ENCODE data around the gene AMOT. TPM values are rescaled to one million over a fixed set of nuclear protein-coding genes. Genes with fewer than 3 reads are reported as not detected.

AMOT gene
- total RNA-seq, 6 experiments from 2014 or later, result 2.9 to 9.6 (median 6.0) TPM

- ATAC-seq (no peak), DNase-seq (no peak)
- WGBS (ENCODE audit: insufficient coverage, low coverage, low lambda C conversion rate, missing lambda C conversion rate), result 51% methylated on average over 2 of the region's 2 CpGs
- intact Hi-C loops (cut with DNase I), result no loop called here
- Histone ChIP-seq H3K4me3 (no peak overlapping the region), H3K36me3 (no peaks in the 10 kb centered on the region), H3K4me1 (no peaks in the 10 kb centered on the region), H3K9me3 (no peaks in the 10 kb centered on the region), H3K27me3 (no peaks in the 10 kb centered on the region), H3K27ac (no peak overlapping the region)
- TF ChIP-seq, protein P1, sequence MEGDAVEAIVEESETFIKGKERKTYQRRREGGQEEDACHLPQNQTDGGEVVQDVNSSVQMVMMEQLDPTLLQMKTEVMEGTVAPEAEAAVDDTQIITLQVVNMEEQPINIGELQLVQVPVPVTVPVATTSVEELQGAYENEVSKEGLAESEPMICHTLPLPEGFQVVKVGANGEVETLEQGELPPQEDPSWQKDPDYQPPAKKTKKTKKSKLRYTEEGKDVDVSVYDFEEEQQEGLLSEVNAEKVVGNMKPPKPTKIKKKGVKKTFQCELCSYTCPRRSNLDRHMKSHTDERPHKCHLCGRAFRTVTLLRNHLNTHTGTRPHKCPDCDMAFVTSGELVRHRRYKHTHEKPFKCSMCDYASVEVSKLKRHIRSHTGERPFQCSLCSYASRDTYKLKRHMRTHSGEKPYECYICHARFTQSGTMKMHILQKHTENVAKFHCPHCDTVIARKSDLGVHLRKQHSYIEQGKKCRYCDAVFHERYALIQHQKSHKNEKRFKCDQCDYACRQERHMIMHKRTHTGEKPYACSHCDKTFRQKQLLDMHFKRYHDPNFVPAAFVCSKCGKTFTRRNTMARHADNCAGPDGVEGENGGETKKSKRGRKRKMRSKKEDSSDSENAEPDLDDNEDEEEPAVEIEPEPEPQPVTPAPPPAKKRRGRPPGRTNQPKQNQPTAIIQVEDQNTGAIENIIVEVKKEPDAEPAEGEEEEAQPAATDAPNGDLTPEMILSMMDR (IDR thresholded peaks at IDR 0.05), result no peak
- no peak for TF ChIP-seq POLR2A (IDR thresholded peaks at IDR 0.05)
Observed at GRCh38 chrX:112759966-112760365, 80.7 kb downstream of the AMOT start.

DNA sequence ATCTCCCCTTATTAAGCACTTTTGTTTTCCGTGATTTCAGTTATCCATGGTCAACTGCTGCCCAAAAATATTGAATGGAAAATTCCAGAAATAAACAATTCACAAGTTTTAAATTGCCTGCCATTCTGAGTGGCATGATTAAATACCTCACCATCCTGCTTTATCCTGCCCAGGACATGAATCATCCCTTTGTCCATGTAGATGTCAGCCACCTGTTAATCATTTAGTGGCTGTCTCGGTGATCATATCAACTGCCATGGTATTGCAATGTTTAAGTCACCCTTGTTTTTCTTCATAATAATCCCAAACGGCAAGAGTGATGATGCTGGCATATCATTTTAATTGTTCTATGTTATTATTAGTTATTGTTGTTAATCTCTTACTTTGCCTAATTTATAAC lies 81.1 kb downstream of the AMOT start:
- no peak overlapping the region for H3K4me3 ChIP-seq
- TF ChIP-seq, protein P1 (IDR thresholded peaks at IDR 0.05), result no peak
- TF ChIP-seq POLR2A (IDR thresholded peaks at IDR 0.05), result no peak
- no peaks in the 10 kb centered on the region for H3K9me3 ChIP-seq
- no peaks in the 10 kb centered on the region for H3K27me3 ChIP-seq
- WGBS (ENCODE audit: insufficient coverage, low coverage, low lambda C conversion rate, missing lambda C conversion rate), result 33% methylated on average over 3 of the region's 3 CpGs
- intact Hi-C loops (cut with DNase I), result no loop called here
- H3K4me1 ChIP-seq, result no peaks in the 10 kb centered on the region
- no peak for DNase-seq
- no peaks in the 10 kb centered on the region for H3K36me3 ChIP-seq
- ATAC-seq, result no peak
- no peak overlapping the region for H3K27ac ChIP-seq

DNA sequence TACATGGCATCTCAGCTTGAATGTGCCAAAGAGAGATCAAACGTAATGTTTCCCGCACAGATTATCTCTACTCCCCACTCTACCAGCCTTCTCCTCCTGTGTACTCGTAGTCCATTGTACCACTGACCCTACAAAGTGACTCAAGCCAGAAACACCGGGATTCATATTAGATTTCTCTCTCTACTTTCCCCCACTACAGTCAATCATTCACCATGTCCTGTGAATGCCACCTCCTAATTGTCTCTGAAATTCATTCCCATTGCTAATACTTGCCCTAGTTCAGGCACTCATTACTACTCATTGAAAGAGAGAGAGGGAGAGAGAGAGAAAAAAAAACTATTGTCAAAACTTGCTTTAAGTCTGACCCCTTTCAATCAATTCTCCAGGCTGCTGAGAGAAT lies 82.7 kb downstream of the AMOT start:
- TF ChIP-seq, protein P1 (IDR thresholded peaks at IDR 0.05), result no peak
- no peak for TF ChIP-seq POLR2A (IDR thresholded peaks at IDR 0.05)
- Histone ChIP-seq H3K27ac (no peak overlapping the region), H3K4me3 (no peak overlapping the region), H3K4me1 (no peaks in the 10 kb centered on the region), H3K27me3 (no peaks in the 10 kb centered on the region), H3K9me3 (no peaks in the 10 kb centered on the region), H3K36me3 (no peaks in the 10 kb centered on the region)
- 55% methylated on average over 4 of the region's 4 CpGs for WGBS (ENCODE audit: insufficient coverage, low coverage, low lambda C conversion rate, missing lambda C conversion rate)
- DNase-seq (no peak), ATAC-seq (no peak)
- intact Hi-C loops (cut with DNase I), result no loop called here

DNA sequence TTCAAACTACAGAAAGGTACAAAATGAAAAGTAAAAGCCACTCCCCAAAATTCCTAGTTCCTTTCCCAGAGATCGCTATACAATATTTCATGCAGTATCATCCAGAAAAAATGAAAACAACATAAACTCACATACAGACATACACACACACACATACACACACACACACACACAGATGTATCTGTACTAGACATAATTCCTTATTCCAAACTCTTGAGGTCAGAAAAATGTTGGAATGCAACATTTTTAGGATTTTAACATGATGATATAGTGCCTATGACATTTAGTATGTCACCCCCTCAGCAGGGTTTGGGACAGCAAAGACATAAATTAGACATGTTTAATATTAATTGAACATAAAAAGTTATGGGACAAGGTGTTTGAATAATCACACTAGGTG lies 87.5 kb downstream of the AMOT start:
- intact Hi-C loops (cut with DNase I), result no loop called here
- H3K4me3 ChIP-seq, result no peak overlapping the region
- H3K27ac ChIP-seq, result no peak overlapping the region
- WGBS (ENCODE audit: insufficient coverage, low coverage, low lambda C conversion rate, missing lambda C conversion rate), result 63% methylated on average over 1 of the region's 1 CpG
- no peaks in the 10 kb centered on the region for H3K9me3 ChIP-seq
- H3K4me1 ChIP-seq, result no peaks in the 10 kb centered on the region
- DNase-seq (no peak), ATAC-seq (no peak)
- TF ChIP-seq, protein P1 (IDR thresholded peaks at IDR 0.05), result no peak
- no peak for TF ChIP-seq POLR2A (IDR thresholded peaks at IDR 0.05)
- H3K36me3 ChIP-seq, result no peaks in the 10 kb centered on the region
- no peaks in the 10 kb centered on the region for H3K27me3 ChIP-seq

DNA sequence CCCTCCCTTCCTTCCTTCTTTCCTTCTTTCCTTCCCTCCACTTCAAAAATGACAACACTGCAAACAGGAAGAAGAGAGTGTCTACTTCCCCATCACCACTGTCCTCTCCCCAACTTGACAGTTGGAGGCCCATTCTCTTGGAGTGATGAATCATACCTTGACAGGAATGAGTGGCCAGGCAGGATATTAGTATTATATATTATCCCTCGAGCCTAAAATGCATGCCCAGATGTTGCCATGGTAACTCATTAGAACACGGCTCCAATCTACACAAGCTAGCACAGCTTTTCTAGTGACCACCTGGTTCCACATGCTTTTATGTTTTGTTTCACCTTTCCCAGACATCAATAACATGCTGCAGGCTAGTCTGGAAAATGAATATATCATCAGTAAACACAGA lies 89.6 kb downstream of the AMOT start:
- no peak for TF ChIP-seq POLR2A (IDR thresholded peaks at IDR 0.05)
- TF ChIP-seq, protein P1 (IDR thresholded peaks at IDR 0.05), result no peak
- Histone ChIP-seq H3K27me3 (no peaks in the 10 kb centered on the region), H3K36me3 (no peaks in the 10 kb centered on the region), H3K4me1 (no peaks in the 10 kb centered on the region), H3K4me3 (no peak overlapping the region), H3K27ac (no peak overlapping the region), H3K9me3 (no peaks in the 10 kb centered on the region)
- intact Hi-C loops (cut with DNase I), result no loop called here
- no peak for ATAC-seq
- no peak for DNase-seq
- 54% methylated on average over 2 of the region's 2 CpGs for WGBS (ENCODE audit: insufficient coverage, low coverage, low lambda C conversion rate, missing lambda C conversion rate)
